HL-60/S4 treated with phorbol 12-myristate 13-acetate at 8.2 ng/mL for 4 days and 3 days (cell line): Measurements from ENCODE around the gene HDGF.

Experiments
- in situ Hi-C: fragments of 300-500 bp; cut with MboI; formaldehyde crosslinking; loops from 2 replicates; pipeline ENCODE4 v1.15.0; 2022; ENCODE audit warnings: low sequenced_read_pairs

The HDGF gene

GRCh38 chr1:156727492-156727891, 24.0 kb downstream of the HDGF start:
- in situ Hi-C loops = no loop called here

- in situ Hi-C loops = no loop called here
Measured at GRCh38 chr1:156726549-156727226, 24.8 kb downstream of the HDGF start.

GRCh38 chr1:156725683-156726280, 25.7 kb downstream of the HDGF start:
- in situ Hi-C loops = no loop called here

- in situ Hi-C loops = no loop called here
Measured at GRCh38 chr1:156721535-156721934, 29.9 kb downstream of the HDGF start.

- in situ Hi-C loops = no loop called here
Measured at GRCh38 chr1:156721131-156721530, 30.3 kb downstream of the HDGF start.

GRCh38 chr1:156717351-156717750, 34.1 kb downstream of the HDGF start:
- in situ Hi-C loops = no loop called here

- in situ Hi-C loops = no loop called here
Measured at GRCh38 chr1:156714830-156715229, 36.6 kb downstream of the HDGF start.

GRCh38 chr1:156712626-156713025, 38.8 kb downstream of the HDGF start:
- in situ Hi-C loops = no loop called here

GRCh38 chr1:156711011-156711817, 40.3 kb downstream of the HDGF start:
- in situ Hi-C loops = no loop called here

- in situ Hi-C loops = no loop called here
Measured at GRCh38 chr1:156709757-156710489, 41.6 kb downstream of the HDGF start.

- in situ Hi-C loops = no loop called here
Measured at GRCh38 chr1:156709031-156709430, 42.4 kb downstream of the HDGF start.

GRCh38 chr1:156708218-156708661, 43.2 kb downstream of the HDGF start:
- in situ Hi-C loops = no loop called here

- in situ Hi-C loops = no loop called here
Measured at GRCh38 chr1:156707417-156708217, 43.9 kb downstream of the HDGF start.

- in situ Hi-C loops = no loop called here
Measured at GRCh38 chr1:156706657-156707416, 44.6 kb downstream of the HDGF start.

GRCh38 chr1:156705918-156706656, 45.4 kb downstream of the HDGF start:
- in situ Hi-C loops = no loop called here

GRCh38 chr1:156705321-156705917, 46.1 kb downstream of the HDGF start, which contains the start of gene CRABP2:
Gene CRABP2 (minus strand): TSS chr1:156705583. CDS start chr1:156705446, 137 bp downstream.
- in situ Hi-C loops = no loop called here

GRCh38 chr1:156704930-156705320, 46.5 kb downstream of the HDGF start:
- in situ Hi-C loops = no loop called here

GRCh38 chr1:156704166-156704711, 47.2 kb downstream of the HDGF start:
- in situ Hi-C loops = no loop called here
